Calu3 (cell line): ENCODE data around the gene DUSP23. TPM values are rescaled to one million over a fixed set of nuclear protein-coding genes. Genes with fewer than 3 reads are reported as not detected.

ENCODE experiments used
- BruUV-seq: library from RNA; stranded (reverse); fragments of 400-500 nt; replicated peaks from 2 replicates; lab custom pipeline; 2021; lab: Mats Ljungman, UMichigan
- CTCF ChIA-PET: fragments of 300-600 bp; sonication (Branson Sonifier 250); formaldehyde crosslinking; loops from one replicate; lab custom pipeline; 2022; ENCODE audit warnings: antibody characterized with exemption; lab: Charles Lee
- DNase-seq: peaks from one replicate; pipeline ENCODE4 v3.0.0; 2022
- H3K27ac Mint-ChIP-seq: one replicate; pipeline ENCODE4 v1.8.0; 2022; ENCODE audit warnings: mixed read lengths; ENCODE audit not compliant: unreplicated experiment
- H3K27me3 Mint-ChIP-seq: one replicate; pipeline ENCODE4 v1.8.0; 2022; ENCODE audit warnings: mixed read lengths; ENCODE audit not compliant: unreplicated experiment
- H3K36me3 Mint-ChIP-seq: one replicate; pipeline ENCODE4 v1.8.0; 2022; ENCODE audit warnings: mild to moderate bottlenecking, moderate library complexity, mixed read lengths; ENCODE audit not compliant: insufficient read depth, unreplicated experiment
- H3K4me1 Mint-ChIP-seq: one replicate; pipeline ENCODE4 v1.8.0; 2022; ENCODE audit warnings: mild to moderate bottlenecking, low read depth, mixed read lengths; ENCODE audit not compliant: unreplicated experiment
- H3K4me3 Mint-ChIP-seq: one replicate; pipeline ENCODE4 v1.8.0; 2022; ENCODE audit warnings: mild to moderate bottlenecking, low read depth, moderate library complexity, mixed read lengths; ENCODE audit not compliant: unreplicated experiment
- H3K9me3 Mint-ChIP-seq: one replicate; pipeline ENCODE4 v1.8.0; 2022; ENCODE audit warnings: low read depth, mixed read lengths; ENCODE audit not compliant: unreplicated experiment
- intact Hi-C: fragments of 100-400 bp; cut with micrococcal nuclease; formaldehyde crosslinking; loops from one replicate; pipeline ENCODE4 v1.10.0; 2022; ENCODE audit not compliant: unreplicated experiment
- total RNA-seq: library from RNA; stranded (reverse); gene quantifications from 2 replicates; pipeline ENCODE4 v1.2.3, GENCODE V29; 2022
- TF ChIP-seq, protein P1 (sequence below): fragments of 200-600 bp; IDR thresholded peaks from one replicate; pipeline ENCODE4 v1.8.0; 2022; ENCODE audit warnings: antibody characterized with exemption; ENCODE audit not compliant: unreplicated experiment

Gene DUSP23
- total RNA-seq, 1 experiment from 2014 or later = 10.6 TPM

DNA sequence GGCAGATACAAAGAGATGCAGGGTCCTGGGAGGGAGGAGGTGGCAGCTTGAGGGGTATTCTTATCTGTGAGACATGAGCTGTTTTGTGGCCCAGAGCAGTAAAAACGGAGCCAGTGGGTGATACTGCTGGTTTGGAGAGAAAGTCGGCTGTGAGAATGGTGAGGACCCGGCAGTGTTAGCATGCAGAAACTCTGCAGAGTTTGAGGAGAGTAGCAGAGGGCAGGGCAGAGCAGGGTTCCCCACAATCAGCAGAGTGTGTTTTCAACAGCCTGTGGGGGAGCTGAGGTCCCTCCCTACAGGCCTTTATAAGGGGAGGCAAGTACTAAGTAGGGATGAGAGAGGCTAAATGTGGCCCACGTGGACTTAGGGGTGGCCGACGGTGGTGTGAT, 46.3 kb downstream of the DUSP23 start:
- no TSS peak for BruUV-seq
- DNase-seq = no peak
- H3K27ac Mint-ChIP-seq = no peak overlapping the region
- peaks cover 74% of the 10 kb centered on the region for H3K27me3 Mint-ChIP-seq
- intact Hi-C loops = no loop called here
- H3K36me3 Mint-ChIP-seq = no peaks in the 10 kb centered on the region
- TF ChIP-seq, protein P1, sequence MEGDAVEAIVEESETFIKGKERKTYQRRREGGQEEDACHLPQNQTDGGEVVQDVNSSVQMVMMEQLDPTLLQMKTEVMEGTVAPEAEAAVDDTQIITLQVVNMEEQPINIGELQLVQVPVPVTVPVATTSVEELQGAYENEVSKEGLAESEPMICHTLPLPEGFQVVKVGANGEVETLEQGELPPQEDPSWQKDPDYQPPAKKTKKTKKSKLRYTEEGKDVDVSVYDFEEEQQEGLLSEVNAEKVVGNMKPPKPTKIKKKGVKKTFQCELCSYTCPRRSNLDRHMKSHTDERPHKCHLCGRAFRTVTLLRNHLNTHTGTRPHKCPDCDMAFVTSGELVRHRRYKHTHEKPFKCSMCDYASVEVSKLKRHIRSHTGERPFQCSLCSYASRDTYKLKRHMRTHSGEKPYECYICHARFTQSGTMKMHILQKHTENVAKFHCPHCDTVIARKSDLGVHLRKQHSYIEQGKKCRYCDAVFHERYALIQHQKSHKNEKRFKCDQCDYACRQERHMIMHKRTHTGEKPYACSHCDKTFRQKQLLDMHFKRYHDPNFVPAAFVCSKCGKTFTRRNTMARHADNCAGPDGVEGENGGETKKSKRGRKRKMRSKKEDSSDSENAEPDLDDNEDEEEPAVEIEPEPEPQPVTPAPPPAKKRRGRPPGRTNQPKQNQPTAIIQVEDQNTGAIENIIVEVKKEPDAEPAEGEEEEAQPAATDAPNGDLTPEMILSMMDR = no peak
- H3K4me1 Mint-ChIP-seq = no peaks in the 10 kb centered on the region
- CTCF ChIA-PET = no interaction called here
- H3K9me3 Mint-ChIP-seq = no peaks in the 10 kb centered on the region
- H3K4me3 Mint-ChIP-seq = no peak overlapping the region

DNA sequence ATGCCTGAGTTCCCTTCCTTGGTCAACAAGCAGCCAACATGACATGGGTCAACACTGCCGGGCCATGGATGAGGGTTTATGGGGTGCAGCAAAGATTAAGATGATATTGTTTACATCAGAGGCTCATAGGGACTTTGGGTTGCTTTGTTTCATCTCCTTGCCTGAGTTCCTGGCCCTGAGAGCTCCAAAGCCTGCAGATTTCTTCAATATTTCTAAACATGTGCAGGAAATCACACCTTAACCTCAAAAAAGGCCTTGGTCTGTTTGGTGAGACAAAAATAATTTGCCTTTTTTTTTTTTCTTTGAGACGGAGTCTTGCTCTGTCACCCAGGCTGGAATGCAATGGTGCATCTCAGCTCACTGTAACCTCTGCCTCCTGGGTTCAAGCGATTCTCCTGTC, 46.8 kb downstream of the DUSP23 start:
- CTCF ChIA-PET = interaction anchor here (0.7 kb wide), 1 partner anchor 1807 kb away, joined by 4 read pairs; no protein-coding TSS in a partner anchor
- TF ChIP-seq, protein P1 = no peak
- no peaks in the 10 kb centered on the region for H3K9me3 Mint-ChIP-seq
- no peak overlapping the region for H3K27ac Mint-ChIP-seq
- intact Hi-C loops = no loop called here
- H3K4me3 Mint-ChIP-seq = no peak overlapping the region
- no TSS peak for BruUV-seq
- peaks cover 74% of the 10 kb centered on the region for H3K27me3 Mint-ChIP-seq
- H3K4me1 Mint-ChIP-seq = no peaks in the 10 kb centered on the region
- DNase-seq = no peak
- no peaks in the 10 kb centered on the region for H3K36me3 Mint-ChIP-seq

DNA sequence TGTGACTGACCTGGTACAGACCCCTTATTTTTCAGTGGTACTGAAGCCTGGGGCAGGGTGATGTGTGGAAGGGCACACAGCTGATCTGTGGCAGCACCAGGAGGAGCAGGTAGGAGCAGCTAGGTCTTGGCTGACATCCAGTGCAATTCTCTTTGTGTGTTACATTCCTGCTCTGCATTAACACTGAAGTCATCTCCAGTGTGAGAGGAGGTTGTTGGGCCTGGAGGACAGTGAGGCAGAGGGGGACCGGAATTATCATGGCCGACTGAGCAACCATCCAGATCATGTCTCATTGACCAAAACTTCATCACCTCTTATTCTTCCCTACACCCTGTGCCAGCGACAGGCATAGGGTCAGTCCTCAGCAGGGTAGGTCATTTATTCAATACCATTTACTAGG, 47.4 kb downstream of the DUSP23 start:
- intact Hi-C loops = loop anchor here (2.0 kb wide), 1 partner anchor 63 kb away; no protein-coding TSS in a partner anchor
- Mint-ChIP-seq H3K9me3 (no peaks in the 10 kb centered on the region), H3K4me3 (no peak overlapping the region), H3K27me3 (peaks cover 74% of the 10 kb centered on the region), H3K27ac (no peak overlapping the region), H3K36me3 (no peaks in the 10 kb centered on the region), H3K4me1 (no peaks in the 10 kb centered on the region)
- no TSS peak for BruUV-seq
- TF ChIP-seq, protein P1 = no peak
- CTCF ChIA-PET = interaction anchor here (0.6 kb wide), 1 partner anchor 72 kb away, joined by 3 read pairs; the partner anchor contains the start of gene CFAP45
- no peak for DNase-seq

DNA sequence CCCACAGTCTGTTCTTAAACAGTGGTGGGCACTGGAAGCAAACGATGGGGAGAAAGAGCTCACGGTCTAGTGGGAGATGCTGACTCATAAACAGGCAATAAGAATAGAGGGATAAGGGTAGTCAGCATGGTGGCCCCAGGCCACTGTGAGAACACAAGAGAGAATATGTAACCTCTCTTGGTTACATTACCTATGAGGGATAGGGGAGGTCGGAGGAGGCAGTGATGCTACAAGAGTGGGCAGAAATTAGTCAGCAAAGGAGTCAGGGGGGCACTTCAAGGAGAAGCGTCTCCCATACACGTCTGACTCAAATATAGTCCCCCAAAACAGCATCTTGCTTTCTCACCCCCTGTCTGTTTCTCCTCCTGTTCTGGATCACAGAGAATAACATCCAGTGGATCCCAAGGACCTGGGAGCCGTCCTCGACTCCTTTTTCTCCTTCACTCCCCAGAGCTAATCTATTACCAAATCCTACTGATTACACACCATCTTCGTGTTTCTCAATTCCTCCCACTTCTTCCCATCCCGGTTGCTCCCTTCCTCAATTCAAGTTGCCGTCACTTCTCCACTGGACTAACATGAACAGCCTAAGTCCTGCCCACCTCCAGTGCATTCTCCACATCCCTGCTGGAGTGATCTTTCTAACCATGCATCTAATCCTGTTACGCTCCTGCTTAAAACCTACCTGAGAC, 48.0 kb downstream of the DUSP23 start:
- Mint-ChIP-seq H3K4me3 (no peak overlapping the region), H3K9me3 (no peaks in the 10 kb centered on the region), H3K27ac (no peak overlapping the region), H3K36me3 (no peaks in the 10 kb centered on the region), H3K4me1 (no peaks in the 10 kb centered on the region), H3K27me3 (peaks cover 74% of the 10 kb centered on the region)
- no TSS peak for BruUV-seq
- intact Hi-C loops = loop anchor here (2.0 kb wide), 1 partner anchor 62 kb away; no protein-coding TSS in a partner anchor
- TF ChIP-seq, protein P1 = no peak
- no peak for DNase-seq
- CTCF ChIA-PET = interaction anchor here (0.6 kb wide), 1 partner anchor 71 kb away, joined by 3 read pairs; the partner anchor contains the start of gene CFAP45
